C1 segment of cervical spinal cord (tissue), 14 donors: ENCODE data around the gene TMEM151A.

Experiments used
- DNase-seq, 14 donors: peaks; one replicate each; lab custom pipeline; 2025; lab: John Stamatoyannopoulos, UW

TMEM151A gene

DNA sequence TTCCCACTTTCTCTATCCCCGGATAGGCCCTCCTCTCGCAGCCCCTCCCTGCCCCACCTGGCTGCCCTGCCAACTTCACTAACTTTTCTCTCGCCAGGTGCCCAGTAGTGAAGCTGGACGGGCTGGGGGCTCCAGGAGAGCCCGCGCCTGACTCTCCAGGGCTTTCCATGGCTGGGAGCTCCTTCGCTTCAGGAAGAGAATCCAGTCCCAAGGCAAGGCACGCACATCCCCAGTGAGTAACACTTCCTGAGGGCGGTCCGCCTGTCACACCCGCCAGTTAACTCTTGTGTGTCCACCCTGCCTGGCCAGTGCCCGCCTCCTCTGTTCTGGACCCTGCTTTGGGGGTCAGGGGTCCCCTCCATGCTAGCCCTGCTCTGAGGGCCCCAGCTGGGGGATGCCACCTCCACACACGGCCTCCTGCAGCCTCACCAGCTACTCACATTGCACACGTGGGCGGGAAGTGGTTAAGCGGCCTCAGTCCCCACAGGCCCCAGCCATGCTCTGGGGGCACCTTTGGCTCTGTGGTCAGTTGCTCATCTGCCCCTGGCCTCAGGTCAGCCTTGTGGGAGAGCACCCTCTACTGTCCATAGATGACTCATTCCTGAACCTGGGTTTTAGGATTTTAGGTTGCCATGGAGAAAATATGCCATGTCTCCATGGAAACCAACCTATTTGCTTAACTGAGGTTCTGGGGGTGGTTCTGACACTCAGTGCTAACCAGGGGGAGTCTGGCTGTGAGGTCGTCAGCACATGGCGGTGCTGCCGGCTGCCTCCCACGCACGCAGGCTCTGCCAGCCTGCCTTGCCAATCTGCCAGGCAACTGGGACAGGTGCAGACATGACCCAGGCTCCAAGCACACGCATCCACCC is 44.8 kb downstream of the TMEM151A start, which contains the start of gene RIN1:
RIN1 (minus strand) TSS at position 201 of the 869 bp plus-strand sequence; CDS start at position 169, 32 bp downstream.
- peak in 4 of 14 donors; percentile 22 to 94 (median 50) for DNase-seq

DNA sequence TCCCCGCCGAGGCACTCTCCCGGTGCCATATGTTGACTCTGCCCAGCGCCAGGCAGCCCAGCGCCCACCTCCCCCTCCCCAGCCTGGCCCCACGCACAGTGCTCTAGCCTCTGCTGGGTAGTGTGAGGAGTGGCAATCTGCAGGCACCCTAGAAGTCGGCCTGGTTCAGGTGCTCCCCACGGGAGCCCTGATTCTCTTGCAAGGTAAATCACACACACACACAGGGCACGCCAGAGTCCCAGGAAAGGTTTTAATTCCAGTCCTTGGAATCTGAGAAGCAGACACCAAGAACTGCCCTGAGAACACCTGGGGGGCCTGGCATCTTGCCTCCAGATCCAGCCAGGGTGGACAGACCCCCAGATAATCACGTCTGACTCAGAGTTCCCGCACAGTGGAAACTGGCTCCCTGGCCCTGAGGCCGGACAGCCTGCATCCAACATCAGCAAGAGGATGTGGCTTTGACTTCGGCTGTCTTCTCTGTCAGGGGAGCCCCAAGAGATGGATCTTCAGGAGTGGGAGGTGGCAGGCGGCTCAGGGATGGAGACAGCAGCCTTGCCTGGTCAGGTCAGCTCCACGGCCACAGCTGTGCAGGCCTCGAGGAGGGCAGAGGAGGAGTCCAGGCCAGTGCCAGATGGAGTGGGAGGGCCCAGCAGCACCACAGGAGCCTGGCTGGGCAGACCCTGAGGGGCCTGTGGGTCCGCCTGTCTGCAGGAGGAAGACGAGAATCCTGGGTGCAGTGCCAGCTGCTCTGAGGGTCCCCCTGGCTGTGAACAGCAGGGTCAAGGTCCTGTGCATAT is 45.6 kb downstream of the TMEM151A start:
- no peak for DNase-seq

DNA sequence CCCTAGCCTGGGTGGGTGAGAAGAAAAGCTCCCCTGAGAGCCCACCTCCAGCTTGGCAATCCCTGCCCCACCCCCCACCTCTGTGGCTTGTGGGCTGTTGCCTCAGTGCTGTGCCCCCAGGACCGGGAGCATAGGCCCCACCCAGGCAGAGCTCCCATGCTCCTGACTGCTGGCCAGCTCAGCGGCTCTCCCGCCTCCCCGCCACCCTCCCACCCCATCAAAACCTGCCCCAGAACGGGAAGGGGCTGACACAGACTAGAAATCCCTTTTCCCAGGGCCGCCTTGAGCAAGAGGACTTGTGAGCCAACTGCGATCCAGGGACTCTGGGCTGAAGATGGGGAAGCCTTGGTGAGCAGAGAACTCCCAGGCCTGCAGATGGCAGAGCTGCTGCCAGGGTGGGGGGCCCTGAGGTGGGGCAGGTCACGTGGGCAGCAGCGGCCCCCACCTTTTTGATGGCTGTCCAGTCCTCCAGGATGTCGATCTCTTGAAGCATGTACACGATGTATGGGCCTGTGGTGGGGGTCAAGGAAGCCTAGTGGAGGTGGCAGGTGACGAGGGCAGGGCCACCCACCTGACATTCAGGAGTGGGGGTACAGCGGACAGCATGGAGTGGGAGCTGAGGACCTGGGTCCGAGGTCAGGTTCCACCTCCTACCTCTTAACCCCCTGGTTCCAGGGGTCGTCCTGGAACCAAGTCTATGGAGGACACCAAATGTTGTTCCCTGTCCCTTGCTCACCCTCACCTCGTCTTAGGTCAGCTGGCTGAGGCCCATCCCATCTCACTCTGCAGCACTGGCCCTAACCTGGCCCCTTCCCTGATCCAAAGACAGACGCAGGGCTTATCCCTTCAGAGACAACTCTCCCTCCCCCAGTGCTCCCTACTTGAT is 46.8 kb downstream of the TMEM151A start:
- DNase-seq: no peak

DNA sequence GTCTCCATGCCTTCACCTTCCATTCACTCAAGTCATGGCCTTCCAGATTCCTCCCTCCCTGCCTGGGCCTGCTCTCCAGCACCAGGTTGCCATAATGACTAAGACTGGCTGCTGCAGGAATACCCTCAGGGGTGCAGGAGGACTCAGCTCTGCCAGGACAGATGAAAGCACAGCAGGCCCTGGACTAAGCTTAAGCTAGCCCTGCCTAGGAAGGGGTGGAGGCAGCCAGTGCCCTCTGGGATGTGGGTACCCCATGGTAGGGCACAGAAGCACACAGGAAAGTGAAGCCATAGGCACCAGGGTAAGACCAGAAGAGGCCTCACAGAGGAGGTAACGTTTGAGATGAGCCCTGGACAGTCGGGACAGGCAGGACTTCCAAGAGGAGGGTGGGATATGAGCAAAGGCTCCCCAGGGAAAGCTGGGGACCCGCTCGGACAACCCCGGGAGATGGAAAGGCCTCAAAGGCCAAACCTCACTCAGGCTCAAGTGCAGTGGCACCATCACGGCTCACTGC is 47.5 kb downstream of the TMEM151A start:
- DNase-seq: no peak

DNA sequence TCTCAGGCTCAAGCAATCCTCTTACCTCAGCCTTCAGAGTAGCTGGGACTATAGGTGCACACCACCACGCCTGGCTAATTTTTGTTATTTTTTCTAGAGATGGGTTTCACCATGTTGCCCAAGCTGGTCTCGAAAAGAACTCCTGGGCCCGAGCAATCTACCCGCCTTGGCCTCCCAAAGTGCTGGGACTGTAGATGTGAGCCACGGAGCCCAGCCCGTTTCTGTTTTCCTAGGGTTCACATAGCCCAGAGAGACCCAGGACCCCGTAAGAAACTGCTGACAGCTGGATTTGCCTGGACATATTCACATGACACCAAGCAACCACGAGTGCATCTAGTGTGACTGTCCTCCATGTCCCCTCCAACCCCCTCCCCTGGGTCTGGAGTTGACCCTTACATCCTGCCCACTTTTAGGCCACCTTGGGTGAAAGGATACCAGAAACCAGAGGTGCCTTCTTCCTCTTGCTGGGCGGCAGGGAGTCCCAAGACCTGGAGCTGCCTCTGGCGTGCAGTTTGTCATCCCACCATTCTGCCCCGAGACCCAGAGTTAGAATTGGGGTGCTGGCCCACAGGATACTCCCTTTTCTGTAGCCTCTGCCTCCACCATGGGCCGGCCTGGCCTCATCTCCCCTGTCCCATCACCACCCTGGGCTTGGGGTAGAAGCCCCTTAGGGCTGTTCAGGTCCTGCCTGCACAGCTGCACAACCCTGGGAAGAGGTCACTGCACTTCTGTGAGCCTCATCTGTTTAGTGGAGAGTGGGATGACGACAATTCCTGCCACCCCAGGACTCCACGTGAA is 48.2 kb downstream of the TMEM151A start:
- DNase-seq: no peak

DNA sequence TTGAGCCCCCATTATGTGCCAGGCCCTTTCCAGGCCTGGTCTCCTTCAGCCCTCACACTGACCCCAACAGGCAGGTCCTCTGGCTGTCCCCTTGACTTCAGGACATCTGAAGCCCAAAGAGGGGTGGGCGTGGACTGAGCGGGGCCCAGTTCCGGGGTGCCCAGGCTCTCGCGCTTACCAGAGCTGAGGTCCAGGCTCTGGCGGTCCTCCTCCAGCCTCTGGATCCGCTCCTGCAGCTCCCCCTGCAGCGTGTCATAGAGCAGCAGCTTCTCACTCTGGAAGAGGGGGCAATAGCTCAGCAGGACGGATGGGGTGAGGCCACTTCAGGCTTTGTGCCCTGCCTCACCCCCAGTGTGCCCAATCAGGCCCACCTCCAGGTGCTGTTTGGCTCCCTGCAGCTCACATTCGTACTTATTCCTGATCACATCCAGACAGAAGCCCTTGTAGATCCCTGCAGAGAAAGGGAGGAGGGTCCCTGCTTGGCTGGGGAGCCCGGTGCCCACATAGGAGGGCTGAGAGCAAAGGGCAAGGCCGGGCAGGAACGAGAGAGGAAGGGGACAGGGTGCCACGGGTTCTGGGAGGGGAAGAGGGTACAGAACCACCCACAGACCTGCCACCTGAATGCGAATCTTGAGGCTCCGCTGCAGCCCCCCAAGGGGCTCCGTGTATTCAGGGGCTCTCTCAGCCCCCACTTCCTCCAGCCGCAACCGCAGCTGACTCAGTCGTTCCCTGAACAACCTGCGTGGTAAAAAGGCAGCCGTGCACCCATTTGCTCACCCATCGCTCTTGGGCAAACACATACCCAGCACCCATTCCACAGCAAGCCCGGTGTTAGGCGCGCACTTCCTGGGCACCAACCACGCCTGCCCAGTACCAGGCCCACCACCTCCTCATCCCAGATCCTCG is 49.2 kb downstream of the TMEM151A start:
- DNase-seq: no peak

DNA sequence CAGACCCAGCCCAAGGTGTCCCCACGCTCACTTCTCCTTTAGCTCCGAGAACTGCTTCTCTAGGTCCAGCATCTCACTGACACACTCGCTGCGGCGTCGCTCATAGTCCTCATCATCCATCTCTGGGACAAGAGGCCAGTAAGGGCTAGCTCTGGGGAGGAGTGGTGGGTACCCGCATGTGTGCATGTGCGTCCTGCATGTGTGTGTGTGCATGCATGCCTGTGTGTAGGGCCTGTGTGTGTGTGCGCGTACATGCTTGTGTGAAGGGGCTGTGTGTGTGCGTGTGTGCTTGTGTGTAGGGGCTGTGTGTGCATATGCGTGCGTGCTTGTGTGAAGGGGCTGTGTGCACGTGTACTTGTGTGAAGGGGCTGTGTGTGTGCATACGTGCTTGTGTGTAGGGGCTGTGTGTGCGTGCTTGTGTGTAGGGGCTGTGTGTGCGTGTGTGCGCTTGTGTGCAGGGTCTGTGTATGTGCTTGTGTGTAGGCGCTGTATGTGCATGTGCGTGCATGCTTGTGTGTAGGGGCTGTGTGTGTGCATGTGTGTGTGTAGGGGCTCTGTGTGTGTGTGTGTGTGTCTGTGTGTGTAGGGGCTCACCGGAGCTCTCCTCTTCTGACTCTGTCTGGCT is 49.9 kb downstream of the TMEM151A start:
- no peak for DNase-seq

DNA sequence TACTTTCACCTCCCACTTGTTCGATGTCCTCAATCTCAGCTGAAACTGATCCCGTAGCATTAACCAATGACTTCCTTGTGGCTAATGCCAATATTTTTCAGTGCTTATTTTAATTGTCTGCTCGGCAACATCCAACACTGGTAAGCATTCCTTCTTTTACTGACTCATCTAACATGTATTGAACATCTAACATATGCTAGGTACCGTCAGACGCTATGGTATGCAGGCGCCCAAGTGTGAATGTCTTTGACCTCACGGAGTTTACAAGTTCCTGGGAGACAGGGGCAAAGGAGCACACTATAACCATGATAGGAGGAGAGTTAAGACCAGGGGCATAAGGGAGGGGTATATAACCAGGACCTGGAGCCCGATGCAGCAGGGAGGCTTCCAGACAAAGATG is 51.5 kb downstream of the TMEM151A start:
- DNase-seq: no peak

DNA sequence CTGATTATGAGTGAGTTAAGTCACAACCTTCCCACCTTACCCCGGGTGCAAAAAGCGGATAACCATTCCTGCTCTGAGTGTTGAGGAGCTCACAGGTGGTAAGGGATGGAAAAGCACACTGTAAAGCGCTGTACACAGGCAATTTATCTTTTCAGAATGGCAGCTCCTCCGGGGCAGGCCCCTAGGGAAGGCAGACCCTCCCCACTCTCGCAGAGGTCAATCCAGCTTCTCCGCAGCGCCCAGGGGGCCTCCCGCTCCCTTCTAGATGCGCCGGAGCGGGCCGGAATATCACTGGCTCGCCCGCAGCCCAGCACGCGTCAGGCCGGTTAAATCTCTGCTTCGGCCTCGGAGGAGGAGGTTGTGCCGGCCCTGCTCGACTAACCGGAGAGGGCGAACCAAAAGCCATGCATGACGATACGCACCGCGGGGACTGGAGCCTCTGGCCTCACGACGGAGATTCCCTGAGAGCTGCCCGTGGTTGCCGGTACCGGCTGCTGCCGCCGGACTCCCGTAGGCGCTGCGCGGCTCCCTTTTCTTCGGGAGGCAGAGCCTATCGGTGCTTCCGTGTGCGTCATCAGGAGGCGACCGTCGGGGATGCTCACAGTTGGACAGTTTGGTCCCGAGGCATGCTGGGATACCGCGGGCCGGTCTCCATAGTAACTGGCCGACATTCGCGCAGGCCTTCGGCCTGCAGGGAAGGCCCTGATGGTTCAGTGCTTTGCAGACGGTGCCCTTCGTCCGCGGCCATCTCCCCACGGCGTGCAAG is 53.0 kb downstream of the TMEM151A start, which contains the start of gene BRMS1:
BRMS1 (minus strand) TSS at position 555 of the 766 bp plus-strand sequence. CDS start 2,870 bp downstream, outside the sequence.
- peak; percentile 63 to 97 (median 92) for DNase-seq

DNA sequence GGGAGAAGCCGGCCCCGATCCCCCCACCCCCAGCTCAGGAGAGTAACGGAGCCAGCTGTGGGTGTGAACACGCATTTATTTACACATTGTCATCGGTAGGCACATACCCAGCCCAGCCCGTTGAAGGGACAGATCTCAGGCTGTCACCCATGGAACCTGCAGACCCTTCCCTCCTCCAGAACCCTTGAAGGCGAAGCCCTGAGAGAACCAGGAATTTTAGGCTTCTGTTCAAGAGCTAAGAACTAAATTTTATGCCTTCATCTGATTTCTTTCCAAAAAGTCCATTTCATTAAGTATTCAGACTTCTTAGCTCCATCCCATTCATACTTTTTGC is 53.6 kb downstream of the TMEM151A start:
- no peak for DNase-seq
